ENCODE results near the gene SPACA7. TPM values are rescaled to one million over a fixed set of nuclear protein-coding genes. Genes with fewer than 3 reads are reported as not detected.

The SPACA7 gene
- total RNA-seq, 2 experiments from 2014 or later: not detected

DNA sequence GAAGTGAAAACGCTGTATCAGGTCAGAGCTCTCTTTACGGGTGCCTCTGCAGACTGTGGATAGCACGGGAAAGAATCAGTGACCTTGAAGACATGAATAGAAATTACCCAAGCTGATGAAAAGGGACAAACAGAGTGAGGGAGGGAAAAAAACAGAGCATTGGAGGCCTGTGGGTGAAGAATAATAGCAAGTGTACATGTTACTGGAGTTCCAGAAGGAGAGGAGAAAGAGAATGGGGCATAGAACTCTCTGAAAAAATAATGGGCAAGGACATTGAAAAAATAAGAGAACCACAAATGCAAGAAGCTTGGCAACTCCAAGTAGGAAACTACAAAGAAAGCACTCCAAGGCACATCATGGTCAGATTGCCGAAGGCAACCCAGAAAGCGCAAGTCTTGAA is 86.3 kb downstream of the SPACA7 start:
- Mint-ChIP-seq H3K4me3 (no peak overlapping the region), H3K27me3 (peaks cover 10% of the 10 kb centered on the region), H3K27ac (no peak overlapping the region), H3K9me3 (ENCODE audit: low read depth) (peaks cover 6% of the 10 kb centered on the region), H3K4me1 (peaks cover 2% of the 10 kb centered on the region), H3K36me3 (no peaks in the 10 kb centered on the region)
- DNase-seq: no peak
- ATAC-seq: no peak
- CTCF ChIA-PET: no interaction called here

DNA sequence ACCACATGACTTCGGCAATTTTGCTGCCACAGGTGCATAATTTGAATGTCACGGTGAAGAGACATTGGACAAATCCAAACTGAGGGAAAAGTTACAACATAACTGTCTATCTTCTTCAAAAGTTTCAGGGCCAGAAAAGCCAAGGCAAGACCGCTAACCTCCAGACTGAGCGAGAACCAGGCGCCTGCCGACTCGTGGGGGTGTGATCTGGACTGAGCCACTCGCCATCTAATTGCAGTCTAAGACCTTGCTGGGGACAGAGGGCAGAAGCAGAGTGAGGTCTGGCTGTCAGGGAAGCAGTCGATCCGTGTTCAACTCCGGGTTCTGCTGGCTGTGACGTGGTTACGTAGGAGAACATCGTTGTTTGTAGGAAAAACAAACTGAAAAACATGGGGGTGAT is 88.6 kb downstream of the SPACA7 start:
- peaks cover 6% of the 10 kb centered on the region for H3K9me3 Mint-ChIP-seq (ENCODE audit: low read depth)
- no peak overlapping the region for H3K4me3 Mint-ChIP-seq
- H3K27ac Mint-ChIP-seq: no peak overlapping the region
- H3K36me3 Mint-ChIP-seq: no peaks in the 10 kb centered on the region
- CTCF ChIA-PET: no interaction called here
- peaks cover 7% of the 10 kb centered on the region for H3K27me3 Mint-ChIP-seq
- no peak for ATAC-seq
- H3K4me1 Mint-ChIP-seq: peaks cover 2% of the 10 kb centered on the region
- no peak for DNase-seq

DNA sequence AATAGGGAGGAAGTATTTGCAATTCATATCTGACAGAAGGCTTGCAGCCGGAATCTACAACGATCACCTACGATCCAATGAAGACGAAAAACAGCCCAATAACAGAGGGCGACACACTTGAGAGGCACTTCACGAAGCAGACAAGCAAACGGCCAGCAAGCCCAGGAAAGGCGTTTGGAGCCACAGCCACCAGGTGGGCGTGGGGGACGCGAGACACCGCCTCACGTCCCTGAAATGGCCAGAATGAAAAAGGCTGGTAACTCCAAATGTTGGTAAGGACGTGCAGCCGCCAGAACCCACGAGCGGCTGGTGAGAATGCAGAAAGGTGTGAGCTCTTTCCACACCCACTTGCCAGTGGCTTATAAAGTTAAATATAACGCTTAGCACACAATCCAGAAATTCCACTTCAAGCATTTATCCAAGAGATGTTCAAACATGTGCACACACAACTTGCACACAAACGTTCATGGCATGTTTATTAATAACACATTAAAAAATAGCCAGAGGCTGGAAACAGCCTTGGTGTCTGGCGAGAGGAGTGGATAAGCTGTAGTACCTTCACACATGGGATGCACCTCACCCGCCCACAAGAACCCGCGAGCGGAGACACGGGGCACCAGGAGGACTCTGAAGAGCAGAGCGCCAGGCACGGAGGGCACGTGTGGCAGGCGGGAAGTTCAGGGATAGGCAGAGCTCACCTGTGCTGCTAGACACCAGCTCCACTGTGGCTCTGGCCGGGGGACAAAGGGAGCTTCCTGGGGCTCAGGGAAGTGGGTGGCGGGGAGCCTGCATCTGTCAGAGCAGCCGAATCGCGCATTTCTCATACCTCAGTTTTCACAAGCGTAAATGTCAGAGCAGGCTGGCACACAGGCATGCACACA is 89.3 kb downstream of the SPACA7 start:
- Mint-ChIP-seq H3K27me3 (peaks cover 2% of the 10 kb centered on the region), H3K4me1 (peaks cover 2% of the 10 kb centered on the region), H3K27ac (no peak overlapping the region), H3K9me3 (ENCODE audit: low read depth) (peaks cover 6% of the 10 kb centered on the region), H3K4me3 (no peak overlapping the region), H3K36me3 (no peaks in the 10 kb centered on the region)
- ATAC-seq (no peak), DNase-seq (peak; percentile 21)
- CTCF ChIA-PET: no interaction called here

DNA sequence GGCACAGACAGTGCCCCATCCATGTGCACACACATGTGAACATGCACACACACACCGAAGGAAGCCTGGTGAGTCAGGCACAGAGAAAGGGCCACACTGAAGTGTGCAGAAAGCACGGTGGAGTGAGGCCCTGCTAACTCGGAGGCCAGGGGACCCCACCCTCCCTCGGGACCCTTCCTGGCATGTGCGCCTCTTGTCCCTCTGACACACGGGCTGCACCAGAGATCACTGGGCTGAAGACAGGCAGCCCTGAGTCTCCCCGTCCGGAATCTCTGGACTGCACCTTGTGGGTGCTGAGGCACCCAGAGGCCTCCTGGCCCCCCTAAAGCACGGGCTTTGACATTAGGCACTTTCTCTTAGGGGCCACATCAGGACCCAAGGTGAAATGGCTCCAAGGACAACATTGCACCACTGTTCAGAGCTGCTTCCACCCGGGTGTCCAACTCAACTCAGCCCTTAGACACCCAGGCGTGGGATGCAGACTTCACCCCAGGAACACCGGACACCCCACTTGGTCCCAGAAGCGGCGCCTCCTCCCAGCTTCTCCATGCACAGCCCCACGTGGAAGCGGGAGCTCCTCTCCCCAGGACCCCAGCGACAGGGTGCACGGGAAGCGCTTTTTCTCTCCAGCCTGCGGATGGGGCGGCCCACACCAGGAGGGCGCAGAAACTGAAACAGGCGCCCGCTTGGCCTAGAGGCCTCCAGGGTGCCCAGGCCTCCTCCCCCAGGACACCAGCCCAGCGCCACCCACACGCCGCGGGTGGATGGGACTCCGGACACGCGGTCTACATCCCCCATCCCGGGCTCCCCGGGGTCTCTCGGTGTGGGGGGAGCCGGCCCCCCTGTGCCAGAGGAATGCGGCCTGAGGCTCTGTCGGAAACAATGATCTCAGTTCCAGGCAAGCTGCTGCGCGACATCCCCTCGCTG is 90.2 kb downstream of the SPACA7 start:
- DNase-seq (peak; percentile 30), ATAC-seq (no peak)
- Mint-ChIP-seq H3K9me3 (ENCODE audit: low read depth) (peaks cover 6% of the 10 kb centered on the region), H3K36me3 (no peaks in the 10 kb centered on the region), H3K27ac (no peak overlapping the region), H3K4me3 (no peak overlapping the region), H3K4me1 (no peaks in the 10 kb centered on the region), H3K27me3 (peaks cover 2% of the 10 kb centered on the region)
- CTCF ChIA-PET: no interaction called here

DNA sequence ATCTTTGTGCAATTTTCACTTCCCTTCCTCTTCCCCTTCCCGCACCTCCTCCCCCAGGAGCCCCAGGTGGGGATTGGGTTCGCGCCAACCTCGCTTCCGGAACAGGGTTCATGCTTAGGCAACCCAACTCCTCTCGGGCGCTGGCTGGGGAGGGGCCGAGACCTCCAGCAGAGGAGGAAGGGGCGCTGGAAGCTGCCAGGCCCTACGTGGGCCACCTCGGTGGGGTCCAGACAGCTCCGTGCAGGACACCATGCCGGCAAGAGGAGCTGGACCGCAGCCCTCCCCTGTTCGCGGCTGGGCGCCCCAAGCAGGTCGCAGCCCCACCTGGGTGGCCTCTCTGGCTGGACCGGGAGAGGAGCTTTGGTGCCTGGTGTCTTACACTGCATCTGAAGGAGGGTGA is 91.1 kb downstream of the SPACA7 start:
- DNase-seq: peak; percentile 36
- H3K27ac Mint-ChIP-seq: no peak overlapping the region
- no peaks in the 10 kb centered on the region for H3K36me3 Mint-ChIP-seq
- H3K4me1 Mint-ChIP-seq: no peaks in the 10 kb centered on the region
- CTCF ChIA-PET: no interaction called here
- no peak for ATAC-seq
- H3K4me3 Mint-ChIP-seq: no peak overlapping the region
- H3K9me3 Mint-ChIP-seq (ENCODE audit: low read depth): peaks cover 6% of the 10 kb centered on the region
- peaks cover 2% of the 10 kb centered on the region for H3K27me3 Mint-ChIP-seq

DNA sequence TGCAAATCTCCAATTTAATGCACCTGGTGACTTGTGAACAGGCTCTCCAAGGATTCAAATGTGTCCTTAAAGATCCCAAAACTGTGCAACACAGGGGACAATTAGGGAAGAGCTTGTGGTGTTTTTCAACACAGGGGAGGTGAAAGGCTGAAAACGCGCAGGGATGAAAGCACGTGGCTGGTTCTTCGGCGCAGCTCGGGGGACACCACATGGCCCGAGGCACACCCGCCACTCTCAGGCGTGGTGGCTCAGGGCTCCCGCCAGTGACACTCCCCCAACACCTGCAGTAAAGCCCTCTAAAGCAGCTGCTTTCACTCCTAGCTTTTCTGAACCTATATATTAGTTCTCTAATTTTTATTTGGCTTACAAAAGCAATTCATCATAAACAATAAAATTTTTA is 91.9 kb downstream of the SPACA7 start:
- DNase-seq (no peak), ATAC-seq (no peak)
- H3K36me3 Mint-ChIP-seq: peaks cover 2% of the 10 kb centered on the region
- H3K4me3 Mint-ChIP-seq: no peak overlapping the region
- peaks cover 5% of the 10 kb centered on the region for H3K9me3 Mint-ChIP-seq (ENCODE audit: low read depth)
- no peak overlapping the region for H3K27ac Mint-ChIP-seq
- CTCF ChIA-PET: no interaction called here
- no peaks in the 10 kb centered on the region for H3K4me1 Mint-ChIP-seq
- H3K27me3 Mint-ChIP-seq: no peaks in the 10 kb centered on the region

DNA sequence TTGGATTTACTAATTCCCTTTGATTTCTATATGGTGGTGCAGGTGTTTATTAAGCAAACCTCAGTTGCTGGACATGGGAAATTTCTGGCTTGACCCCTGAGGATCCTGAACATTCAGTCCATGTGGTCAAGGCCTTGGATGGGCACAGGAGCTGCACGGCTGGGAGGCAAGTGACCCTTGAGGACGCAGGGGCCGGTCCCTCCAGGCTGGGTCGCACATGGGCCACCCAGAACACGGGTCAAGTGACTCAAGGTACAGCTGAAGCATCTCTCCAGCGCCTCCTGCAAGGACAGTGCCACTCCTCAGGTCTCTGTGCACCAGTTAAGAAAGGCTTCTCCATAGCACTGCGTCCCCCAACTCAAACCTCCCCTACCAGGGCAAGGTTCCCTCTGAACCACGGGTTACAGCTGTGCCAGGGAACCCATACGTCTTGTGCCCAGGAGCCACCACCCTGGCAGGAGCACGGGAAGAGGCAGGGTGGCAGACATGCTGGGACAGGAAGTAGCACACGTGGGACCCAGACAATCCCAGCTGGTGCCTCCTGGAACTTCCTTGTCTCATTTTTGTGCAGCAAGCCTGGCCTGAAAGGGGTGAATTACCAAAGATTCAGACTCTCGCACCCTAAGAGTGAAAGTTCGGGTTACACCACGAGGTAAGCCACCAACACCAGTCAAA is 93.1 kb downstream of the SPACA7 start:
- ATAC-seq (no peak), DNase-seq (peak; percentile 26)
- CTCF ChIA-PET: interaction anchor here (1.3 kb wide), 1 partner anchor 137 kb away, joined by 4 read pairs; no protein-coding TSS in a partner anchor
- Mint-ChIP-seq H3K27me3 (no peaks in the 10 kb centered on the region), H3K9me3 (ENCODE audit: low read depth) (peaks cover 5% of the 10 kb centered on the region), H3K36me3 (peaks cover 2% of the 10 kb centered on the region), H3K4me3 (no peak overlapping the region), H3K4me1 (no peaks in the 10 kb centered on the region), H3K27ac (no peak overlapping the region)

DNA sequence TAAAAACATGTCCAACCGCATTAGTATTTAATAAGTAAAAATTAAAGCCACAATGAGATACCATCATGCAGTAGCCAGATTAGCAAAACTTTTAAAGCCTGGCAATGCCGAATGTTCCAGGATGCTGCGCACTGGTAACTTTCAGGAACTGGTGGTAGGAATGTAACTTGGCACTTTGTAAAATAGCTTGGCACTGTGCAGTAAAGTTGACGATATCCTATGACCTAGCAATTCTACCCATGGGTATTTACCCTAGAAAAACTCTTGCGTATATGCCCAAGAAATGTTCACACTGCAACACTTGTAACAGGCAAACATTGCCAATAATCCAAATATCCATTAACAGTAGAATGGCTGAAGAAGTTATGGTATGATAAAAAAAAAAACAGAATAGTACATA is 97.7 kb downstream of the SPACA7 start:
- H3K27me3 Mint-ChIP-seq: no peaks in the 10 kb centered on the region
- H3K9me3 Mint-ChIP-seq (ENCODE audit: low read depth): peaks cover 3% of the 10 kb centered on the region
- no peak overlapping the region for H3K27ac Mint-ChIP-seq
- H3K4me3 Mint-ChIP-seq: no peak overlapping the region
- no peaks in the 10 kb centered on the region for H3K4me1 Mint-ChIP-seq
- DNase-seq: no peak
- ATAC-seq: no peak
- CTCF ChIA-PET: no interaction called here
- H3K36me3 Mint-ChIP-seq: peaks cover 2% of the 10 kb centered on the region

DNA sequence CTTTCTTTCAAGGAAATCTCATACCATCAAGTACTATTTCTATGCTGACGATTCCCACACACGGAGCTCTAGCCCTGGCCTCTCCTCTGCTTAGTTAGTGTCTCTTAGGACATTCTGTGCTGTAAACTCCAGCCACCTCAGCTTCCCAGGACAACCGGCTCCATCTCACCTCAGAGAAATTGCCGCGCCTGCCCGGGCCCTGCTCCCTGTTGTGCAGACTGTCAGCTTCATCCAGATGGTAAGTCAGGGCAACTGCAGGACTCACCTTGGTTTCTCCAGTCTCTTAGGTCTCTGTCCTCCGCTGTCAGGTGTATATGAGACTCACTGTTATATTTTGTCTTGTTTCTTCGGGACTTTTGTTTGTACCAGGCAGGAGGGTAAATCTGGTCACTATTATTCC is 98.7 kb downstream of the SPACA7 start:
- DNase-seq (no peak), ATAC-seq (no peak)
- peaks cover 3% of the 10 kb centered on the region for H3K9me3 Mint-ChIP-seq (ENCODE audit: low read depth)
- no peak overlapping the region for H3K27ac Mint-ChIP-seq
- H3K36me3 Mint-ChIP-seq: peaks cover 2% of the 10 kb centered on the region
- no peaks in the 10 kb centered on the region for H3K27me3 Mint-ChIP-seq
- H3K4me3 Mint-ChIP-seq: no peak overlapping the region
- CTCF ChIA-PET: interaction anchor here (0.8 kb wide), 1 partner anchor 16 kb away, joined by 3 read pairs; no protein-coding TSS in a partner anchor
- no peaks in the 10 kb centered on the region for H3K4me1 Mint-ChIP-seq

DNA sequence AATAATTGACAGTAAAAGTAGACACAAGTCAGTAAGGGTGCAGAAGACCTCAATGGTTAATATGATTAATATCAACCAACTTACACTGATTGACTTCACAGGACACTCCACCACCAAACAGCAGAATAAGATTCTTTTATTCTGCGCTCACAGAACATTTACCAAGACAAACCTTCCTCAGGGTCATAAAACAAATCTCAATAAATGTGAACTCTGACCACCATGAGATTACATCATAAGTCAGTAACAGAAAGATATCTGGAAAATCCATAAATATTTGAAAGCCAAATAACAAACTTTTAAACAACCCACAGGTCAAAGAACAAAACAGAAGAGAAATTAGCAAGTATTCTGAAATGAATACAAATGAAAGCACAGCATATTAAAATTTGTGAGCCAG is 99.7 kb downstream of the SPACA7 start:
- Mint-ChIP-seq H3K27me3 (no peaks in the 10 kb centered on the region), H3K27ac (no peak overlapping the region), H3K9me3 (ENCODE audit: low read depth) (peaks cover 3% of the 10 kb centered on the region), H3K4me1 (no peaks in the 10 kb centered on the region), H3K4me3 (no peak overlapping the region), H3K36me3 (peaks cover 2% of the 10 kb centered on the region)
- ATAC-seq: no peak
- no peak for DNase-seq
- CTCF ChIA-PET: no interaction called here

DNA sequence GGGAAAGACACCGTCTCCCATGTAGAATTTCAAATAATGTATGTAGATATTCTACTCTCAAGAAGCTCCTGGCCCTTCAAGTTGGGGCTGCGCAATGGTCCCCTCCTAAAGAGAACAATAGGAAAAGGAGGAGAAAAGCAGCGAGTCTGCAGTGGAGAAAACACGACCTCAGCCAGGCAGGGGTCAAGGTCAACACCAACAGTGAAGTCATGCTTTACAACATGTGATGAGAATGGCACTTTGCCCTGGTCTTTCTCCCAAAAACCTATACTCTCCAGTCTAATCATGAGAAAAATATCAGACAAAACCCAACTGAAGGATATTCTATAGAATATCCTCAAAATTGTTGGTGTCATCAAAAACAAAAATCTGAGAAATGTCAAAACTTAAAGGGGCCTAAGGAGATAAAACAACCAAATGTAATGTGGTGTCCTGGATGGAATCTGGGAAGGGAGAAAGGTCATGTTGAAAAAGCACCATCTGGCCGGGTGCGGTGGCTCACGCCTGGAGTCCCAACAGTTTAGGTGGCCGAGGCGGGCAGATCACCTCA is 101.0 kb downstream of the SPACA7 start:
- peaks cover 2% of the 10 kb centered on the region for H3K36me3 Mint-ChIP-seq
- no peaks in the 10 kb centered on the region for H3K27me3 Mint-ChIP-seq
- H3K4me1 Mint-ChIP-seq: peaks cover under 1% of the 10 kb centered on the region
- ATAC-seq (no peak), DNase-seq (no peak)
- CTCF ChIA-PET: no interaction called here
- H3K9me3 Mint-ChIP-seq (ENCODE audit: low read depth): peaks cover 3% of the 10 kb centered on the region
- H3K27ac Mint-ChIP-seq: no peak overlapping the region
- H3K4me3 Mint-ChIP-seq: no peak overlapping the region

DNA sequence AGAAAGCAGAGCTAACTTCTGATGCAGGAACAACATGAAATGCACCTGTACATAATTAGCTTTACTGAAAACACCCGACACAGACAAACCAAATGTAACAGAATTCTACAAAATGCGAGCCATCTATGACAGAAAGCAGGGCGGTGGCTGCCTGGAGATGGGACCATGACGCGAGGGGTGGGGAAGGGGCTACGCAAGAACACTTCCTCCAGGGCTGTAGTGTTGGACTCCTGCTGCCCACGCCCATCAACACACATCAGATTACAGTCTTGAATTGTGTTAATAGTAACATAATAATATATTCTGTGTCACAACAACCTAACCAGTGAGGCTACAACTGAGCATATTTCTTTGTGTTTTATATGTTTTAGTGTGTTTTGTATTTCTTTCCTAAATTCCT is 103.2 kb downstream of the SPACA7 start:
- Mint-ChIP-seq H3K9me3 (ENCODE audit: low read depth) (no peaks in the 10 kb centered on the region), H3K27me3 (no peaks in the 10 kb centered on the region), H3K4me1 (peaks cover 2% of the 10 kb centered on the region), H3K36me3 (peaks cover 3% of the 10 kb centered on the region), H3K27ac (no peak overlapping the region), H3K4me3 (no peak overlapping the region)
- DNase-seq: no peak
- CTCF ChIA-PET: interaction anchor here (0.5 kb wide), 1 partner anchor 161 kb away, joined by 3 read pairs; no protein-coding TSS in a partner anchor
- ATAC-seq: no peak

DNA sequence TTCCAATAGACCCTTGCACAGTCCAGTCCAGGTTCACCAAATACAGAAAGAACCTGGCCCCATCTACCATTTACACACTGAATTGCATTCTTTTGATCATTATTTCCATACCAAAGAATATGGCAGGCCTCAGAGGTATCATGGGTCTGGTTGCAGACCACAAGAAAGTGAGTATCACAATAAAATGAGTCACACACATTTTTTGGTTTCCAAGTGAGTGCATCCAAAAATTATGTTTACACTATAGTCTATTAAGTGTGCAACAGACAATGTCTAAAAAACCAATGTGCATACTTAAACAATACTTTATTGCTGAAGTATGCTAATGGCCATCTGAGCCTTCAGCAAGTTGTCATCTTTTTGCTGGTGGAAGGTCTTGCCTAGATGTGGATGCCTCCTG is 105.3 kb downstream of the SPACA7 start:
- DNase-seq: no peak
- CTCF ChIA-PET: no interaction called here
- H3K27me3 Mint-ChIP-seq: no peaks in the 10 kb centered on the region
- H3K27ac Mint-ChIP-seq: no peak overlapping the region
- peaks cover 2% of the 10 kb centered on the region for H3K4me1 Mint-ChIP-seq
- no peak for ATAC-seq
- H3K9me3 Mint-ChIP-seq (ENCODE audit: low read depth): no peaks in the 10 kb centered on the region
- H3K36me3 Mint-ChIP-seq: peaks cover 14% of the 10 kb centered on the region
- no peak overlapping the region for H3K4me3 Mint-ChIP-seq
